8988T (cell line): Measurements from ENCODE around the gene VEZT.
"Not testable (repeated sequence)": the region's sequence is repeated elsewhere in the genome, so short reads cannot be mapped to it uniquely, and the experiment has no call there.

Experiments used
- DNase-seq: peaks from one replicate; pipeline ENCODE4 v3.0.0; 2011

Gene VEZT

DNA sequence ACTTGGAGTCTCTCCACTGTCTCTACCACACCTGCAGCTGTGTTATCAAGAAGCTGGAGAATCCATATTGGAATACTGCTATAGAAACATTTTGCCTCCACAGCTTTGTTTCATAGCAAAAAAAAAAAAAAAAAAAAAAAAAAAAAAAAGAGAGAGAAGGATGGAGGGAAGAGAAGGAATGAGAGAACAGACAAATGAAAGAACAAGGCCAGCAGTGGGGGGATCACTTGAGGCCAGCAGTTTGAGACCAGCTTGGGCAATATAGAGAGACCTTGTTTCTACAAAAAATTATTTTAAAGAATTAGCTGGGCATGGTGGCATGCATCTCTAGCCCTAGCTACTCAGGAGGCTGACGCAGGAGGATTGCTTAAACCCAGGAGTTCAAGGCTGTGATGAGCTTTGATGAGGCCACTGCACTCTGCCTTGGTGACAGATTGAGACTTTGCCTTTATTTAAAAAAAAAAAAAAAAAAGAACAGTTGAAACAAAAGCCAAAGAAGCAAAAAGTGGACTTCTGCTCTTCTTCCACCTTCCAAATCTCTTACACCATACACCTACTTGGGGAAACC is 8.1 kb downstream of the VEZT start:
- no peak for DNase-seq

DNA sequence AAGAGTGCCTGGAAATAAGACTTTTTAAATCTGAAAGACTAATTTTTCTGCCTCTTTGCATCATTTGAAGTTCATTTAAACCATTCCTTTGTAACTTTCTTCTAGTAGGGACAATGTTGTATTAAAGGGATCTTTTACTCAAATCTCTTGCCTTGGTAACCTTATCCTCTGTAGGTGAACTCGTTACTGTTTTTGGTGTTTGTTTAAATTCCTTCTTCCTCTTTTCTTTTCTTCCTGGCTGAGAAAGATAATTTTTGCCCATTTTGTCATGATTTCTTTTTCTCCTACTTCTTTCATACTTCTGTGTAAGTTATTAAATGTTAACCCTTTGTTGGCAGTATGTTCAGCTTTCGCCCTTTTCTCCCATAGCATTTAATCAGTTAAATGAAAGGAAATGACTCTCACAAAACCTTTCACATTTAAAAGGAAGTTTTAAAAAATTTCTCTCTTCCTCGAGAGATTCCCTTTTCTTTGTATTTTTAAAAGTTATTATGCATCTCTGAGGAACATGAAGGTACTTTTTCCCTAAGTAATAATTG is 10.3 kb downstream of the VEZT start:
- DNase-seq, result no peak

DNA sequence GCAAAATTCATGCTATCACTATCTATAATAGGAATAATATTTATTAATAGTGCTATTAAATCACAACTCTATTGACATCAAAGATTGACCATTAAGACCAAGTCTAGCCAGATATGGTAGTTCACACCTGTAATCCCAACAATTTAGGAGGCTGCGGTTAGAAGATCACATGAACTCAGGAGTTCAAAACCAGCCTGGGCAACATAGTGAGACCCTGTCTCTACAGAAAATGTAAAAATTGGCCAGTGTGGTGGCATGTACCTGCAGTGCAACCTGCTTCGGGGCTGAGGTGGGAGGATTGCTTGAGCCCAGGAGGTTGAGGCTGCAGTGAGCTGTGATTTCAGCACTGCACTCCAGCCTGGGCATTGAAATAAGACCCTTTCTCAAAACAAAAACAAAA is 11.0 kb downstream of the VEZT start:
- DNase-seq, result no peak

DNA sequence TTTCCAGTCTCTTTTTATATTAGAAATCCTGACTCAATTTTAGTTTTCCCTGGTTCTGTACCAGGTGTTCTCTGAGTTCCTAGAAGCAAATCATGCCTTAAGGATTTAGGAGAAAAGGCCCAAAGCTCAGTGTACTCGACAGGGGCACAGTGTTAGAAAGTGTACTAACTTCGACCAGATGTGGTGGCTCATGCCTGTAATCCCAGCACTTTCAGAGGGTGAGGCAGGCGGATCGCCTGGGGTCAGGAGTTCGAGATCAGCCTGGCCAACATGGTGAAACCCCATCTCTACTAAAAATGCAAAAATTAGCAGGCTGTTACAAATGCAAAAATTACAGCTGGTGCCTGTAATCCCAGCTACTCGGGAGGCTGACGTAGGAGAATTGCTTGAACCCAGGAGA is 12.0 kb downstream of the VEZT start:
- DNase-seq, result no peak

DNA sequence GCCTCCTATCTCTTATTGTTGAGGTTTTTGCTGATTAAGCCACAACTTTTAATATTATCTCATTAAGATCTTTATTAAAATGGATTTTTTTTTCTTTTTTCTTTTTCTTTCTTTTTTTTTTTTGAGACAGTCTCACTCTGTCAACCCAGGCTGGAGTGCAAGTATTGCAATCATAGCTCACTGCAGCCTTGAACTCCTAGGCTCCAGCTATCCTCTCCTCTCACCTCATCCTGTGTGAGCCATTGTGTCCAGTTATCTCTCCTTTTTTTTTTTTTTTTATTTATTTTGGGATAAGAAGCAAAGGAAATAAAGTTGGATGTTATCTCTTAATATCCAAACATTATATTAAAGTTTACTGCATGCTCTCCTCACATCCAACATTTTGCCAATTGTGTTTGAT is 12.7 kb downstream of the VEZT start:
- DNase-seq, result no peak

DNA sequence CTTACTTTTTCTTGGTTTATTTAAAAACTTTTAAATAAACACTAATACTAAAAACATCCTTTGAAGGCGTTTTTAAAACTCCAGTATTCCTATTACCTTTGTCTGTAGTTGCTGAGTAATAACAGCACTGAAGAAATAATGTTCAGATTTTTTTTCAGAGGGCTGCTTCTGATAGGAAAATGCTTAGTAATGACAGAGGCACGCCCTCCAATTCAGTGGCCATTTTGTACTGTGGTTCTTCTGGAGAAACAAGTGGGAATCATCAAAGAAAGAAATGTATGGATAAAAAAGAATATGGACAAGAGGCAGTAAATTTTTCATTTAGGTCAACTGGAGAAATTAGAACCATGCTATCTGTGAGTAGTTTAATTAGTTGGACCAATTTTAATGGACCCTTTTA is 13.6 kb downstream of the VEZT start:
- DNase-seq, result no peak

DNA sequence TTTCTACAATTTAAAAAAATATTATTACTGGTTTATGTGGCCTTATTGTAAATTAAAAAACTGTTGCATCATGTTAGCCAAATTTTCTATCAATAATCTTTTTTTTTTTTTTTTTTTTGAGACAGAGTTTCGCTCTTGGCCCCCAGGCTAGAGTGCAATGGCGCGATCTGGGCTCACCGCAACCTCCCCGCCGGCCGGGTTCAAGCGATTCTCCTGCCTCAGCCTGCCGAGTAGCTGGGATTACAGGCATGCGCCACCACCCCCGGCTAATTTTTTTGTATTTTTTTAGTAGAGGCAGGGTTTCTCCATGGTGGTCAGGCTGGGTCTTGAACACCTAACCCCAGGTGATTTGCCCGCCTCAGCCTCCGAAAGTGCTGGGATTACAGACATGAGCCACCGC is 16.6 kb downstream of the VEZT start:
- DNase-seq, result not testable (repeated sequence)

DNA sequence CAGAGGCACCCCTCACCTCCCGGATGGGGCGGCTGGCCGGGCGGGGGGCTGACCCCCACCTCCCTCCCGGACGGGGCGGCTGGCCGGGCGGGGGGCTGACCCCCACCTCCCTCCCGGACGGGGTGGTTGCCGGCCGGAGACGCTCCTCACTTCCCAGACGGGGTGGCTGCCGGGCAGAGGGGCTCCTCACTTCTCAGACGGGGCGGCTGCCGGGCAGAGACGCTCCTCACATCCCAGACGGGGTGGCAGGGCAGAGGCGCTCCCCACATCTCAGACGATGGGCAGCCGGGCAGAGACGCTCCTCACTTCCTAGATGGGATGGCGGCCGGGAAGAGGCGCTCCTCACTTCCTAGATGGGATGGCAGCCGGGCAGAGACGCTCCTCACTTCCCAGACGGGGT is 18.0 kb downstream of the VEZT start:
- not testable (repeated sequence) for DNase-seq

DNA sequence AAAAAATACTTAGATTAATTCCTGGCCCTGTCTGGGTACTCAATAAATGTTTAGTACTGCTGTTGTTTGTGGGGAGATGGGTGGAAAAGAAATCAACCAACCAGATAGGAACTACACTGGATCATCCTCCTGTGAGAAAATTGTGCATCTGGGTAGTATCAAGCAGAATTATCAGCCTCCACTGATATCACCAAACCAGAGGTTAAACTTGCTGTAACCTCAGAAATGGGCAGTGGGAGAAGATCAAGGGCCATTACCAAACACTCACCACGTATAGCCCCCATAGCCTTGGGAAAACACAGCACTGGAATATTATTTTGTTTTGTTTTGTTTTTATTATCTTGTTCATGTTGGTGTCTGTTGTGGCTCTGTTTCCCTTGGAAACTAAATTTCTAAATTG is 19.7 kb downstream of the VEZT start:
- DNase-seq, result no peak

DNA sequence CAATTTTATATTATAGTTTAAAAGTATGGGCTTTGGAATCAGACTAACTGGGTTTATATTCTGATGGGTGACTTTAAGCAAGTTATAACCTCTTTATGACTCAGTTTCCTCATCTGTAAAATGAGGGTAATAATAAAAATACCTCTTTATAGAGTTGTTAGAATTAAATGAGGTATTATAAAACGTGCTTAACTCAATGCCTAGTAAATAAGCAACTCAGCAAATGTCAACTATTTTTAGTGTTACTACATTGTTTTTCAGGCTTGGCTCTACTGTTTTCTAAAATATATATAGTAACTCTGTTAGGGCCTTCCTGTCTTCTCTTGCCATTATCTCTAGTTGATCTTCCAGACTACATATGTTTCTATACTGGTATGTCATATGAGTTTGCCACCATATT is 20.5 kb downstream of the VEZT start:
- DNase-seq, result no peak

DNA sequence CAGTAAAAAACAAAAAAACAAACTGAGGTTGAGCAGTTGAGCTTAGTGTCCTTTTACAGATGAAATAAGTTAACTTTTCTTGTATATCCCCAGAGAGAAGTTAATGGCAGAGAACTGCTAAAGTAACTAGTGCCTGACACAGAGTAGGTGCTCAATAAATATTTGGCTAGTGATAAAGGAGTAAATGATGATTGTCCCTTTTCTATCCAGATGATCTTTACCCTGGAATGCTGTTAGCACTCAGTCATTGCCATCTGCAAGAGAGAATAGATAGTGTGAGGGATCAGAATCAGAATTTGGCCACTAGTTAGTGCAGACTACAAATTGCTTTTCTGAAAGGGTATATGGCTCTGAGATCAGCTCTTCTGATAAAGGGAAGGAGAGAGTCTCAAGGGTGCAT is 21.6 kb downstream of the VEZT start:
- DNase-seq, result no peak

DNA sequence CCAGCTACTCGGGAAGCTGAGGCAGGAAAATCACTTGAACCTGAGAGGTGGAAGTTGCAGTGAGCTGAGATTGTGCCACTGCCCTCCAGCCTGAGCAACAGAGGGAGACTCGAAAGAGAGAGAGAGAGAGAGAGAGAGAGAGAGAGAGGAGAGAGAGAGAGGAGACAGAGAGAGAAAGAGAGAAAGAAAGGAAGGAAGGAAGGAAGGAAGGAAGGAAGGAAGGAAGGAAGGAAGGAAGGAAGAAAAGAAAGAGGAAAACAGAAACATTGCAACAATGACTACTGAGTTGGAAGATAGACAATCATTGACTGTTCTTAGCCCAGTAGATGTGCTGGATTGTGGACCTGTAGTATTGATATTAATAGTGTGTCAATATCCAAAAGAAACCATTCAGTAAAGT is 22.2 kb downstream of the VEZT start:
- not testable (repeated sequence) for DNase-seq

DNA sequence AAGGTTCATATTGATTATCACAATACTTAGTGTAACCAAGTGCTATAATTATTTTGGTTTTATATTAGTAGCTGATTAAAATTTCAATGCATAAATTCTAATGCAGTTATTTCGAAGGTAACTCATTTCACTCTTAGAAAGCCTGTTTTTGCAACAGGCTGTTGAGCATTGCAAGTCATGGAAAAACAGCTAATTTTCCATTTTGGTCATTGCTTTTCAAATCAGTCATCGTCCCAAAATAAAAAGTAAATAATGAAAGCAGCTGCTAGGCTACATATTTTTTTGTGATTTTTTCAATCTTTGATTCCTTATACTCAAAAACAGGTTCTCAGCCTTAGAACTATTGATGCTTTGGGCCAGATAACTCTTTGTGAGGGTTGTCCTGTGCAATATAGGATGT is 22.9 kb downstream of the VEZT start:
- no peak for DNase-seq

DNA sequence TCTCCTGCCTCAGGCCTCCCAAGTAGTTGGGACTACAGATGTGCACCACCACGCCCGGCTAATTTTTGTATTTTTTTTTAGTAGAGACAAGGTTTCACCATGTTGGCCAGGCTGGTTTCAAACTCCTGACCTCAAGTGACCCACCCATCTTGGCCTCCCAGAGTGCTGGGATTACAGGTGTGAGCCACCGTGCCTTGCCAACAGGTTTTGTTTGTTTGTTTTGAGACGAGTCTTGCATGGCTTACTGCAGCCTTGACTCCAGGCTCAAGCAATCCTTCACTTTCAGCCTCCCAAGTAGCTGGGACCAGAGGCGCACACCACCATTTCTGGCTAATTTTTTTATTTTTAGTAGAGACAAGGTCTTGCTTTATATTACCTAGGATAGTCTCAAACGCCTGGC is 23.5 kb downstream of the VEZT start:
- not testable (repeated sequence) for DNase-seq

DNA sequence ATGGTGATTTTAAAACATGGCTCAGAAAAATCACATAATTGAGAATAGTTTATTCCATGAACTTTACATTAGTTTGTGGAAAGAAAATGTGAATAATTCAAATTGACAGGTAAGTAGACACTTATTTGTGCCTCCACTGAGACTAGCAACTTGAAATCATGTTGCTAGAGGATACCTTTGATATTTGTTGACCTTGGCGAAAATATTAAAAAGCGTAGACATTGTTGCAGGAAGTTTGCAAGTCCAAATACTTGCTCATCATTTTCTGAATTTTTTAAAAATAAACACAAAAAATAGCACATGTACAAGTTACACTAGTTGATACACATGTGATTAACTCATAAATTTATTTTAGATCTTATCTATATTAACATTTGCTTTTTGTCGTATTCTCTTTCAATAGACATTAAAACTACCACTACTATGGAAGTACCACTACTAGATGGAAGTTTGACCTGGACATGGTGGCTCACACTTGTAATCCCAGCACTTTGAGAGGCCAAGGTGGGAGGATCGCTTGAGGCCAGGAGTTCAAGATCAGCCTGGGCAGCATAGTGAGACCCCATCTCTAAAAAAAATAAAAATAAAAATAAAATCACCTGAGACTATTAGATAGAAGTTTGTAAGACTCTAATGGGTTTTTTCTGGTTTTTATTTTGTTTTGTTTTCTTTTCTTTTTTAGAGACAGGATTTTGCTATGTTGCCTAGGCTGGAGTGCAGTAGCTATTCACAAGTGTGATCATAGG is 24.3 kb downstream of the VEZT start:
- no peak for DNase-seq

DNA sequence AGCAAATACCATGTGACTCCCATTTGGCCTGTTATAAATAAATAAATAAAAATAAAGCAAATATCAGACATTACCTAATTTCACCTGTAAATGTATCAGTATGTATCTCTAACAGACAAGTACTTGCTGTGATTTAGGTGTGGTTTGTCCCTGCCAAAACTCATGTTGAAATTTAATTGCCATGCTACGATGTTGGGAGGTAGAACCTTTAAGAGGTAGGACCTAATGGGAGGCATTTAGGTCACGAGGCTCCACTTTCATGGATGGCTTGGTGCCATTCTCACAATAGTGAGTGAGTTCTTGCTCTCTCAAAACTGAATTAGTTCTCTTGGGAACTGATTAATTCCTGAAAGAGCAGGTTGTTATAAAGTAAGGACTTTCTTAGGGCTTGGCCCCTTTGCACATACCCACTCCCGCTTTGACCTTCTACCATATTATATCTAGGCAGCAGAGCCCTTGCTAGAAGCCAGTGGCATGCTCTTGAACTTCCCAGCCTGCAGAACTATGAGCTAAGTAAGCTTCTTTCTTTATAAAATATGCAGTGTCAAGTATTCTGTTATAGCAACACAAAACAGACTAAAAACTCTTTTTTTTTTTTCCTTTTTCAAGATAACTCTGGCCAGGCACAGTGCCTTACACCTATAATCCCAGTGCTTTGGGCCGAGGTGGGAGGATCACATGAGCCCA is 26.0 kb downstream of the VEZT start:
- DNase-seq, result no peak

DNA sequence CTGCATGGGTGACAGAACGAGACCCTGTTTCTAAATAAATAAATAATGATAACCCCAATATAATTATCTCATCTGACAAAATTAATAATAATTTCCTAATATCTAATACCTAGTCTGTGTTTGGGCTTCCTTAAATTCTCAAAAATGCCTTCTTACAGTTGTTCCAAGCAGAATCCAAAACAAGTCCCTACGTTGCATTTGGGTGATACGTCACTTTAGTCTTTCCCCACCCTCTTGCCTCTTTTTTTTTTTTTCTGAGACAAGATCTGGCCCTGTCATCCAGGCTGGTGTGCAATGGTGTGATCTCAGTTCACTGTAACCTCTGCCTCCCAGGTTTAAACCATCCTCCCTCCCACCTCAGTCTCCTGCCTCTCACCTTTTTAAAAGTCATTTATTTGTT is 26.7 kb downstream of the VEZT start:
- DNase-seq, result no peak

DNA sequence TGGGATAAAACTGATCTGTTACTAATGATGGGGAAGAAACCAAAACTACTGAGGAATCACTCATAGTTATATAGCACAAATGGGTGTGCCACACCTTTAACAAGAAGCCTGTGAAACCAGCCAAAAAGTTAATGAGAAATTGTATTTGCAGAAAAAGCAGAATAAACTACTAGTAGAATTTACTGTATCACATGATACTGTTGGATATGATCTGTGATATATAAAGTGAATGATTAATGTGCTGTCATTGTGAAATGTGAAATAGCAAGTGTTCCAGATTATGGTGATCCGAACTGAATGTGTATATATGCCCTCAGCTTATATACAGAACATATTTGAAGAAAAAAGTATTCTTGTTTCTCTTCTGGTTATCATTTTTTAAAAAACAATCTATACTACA is 30.5 kb downstream of the VEZT start:
- DNase-seq, result no peak

DNA sequence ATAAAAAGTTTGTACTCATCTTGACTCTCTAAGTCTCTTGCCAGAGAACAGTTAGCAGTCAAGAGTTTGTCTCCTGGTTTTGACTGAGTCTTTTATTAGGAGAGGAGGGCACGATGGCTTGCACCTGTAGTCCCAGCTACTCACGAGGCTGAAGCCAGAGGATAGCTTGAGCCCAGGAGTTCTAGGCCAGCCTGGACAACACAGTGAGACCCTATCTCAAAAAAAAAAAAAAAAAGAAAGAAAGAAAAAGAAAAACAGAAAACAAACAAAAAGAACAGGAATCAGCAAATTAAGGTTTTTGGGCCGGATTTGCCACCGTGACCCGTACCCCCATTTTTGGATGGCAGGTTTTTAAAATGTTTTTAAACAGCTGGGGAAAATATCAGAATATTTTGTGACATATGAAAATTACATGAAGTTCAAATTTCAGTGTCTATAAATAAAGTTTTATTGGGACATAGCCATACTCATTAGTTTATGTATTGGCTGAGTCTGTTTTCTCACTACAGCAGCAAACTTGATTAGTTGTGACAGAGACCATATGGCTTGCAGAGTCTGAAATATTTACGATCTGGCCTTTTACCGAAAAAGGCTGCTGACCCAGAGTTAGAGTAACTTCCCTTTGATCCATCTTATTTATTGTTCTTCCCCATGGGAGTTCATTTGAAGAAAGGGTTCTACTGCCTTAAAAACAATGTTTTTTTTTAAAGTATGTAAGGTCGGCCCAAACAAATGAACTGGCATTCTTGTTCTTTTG is 31.2 kb downstream of the VEZT start:
- no peak for DNase-seq

DNA sequence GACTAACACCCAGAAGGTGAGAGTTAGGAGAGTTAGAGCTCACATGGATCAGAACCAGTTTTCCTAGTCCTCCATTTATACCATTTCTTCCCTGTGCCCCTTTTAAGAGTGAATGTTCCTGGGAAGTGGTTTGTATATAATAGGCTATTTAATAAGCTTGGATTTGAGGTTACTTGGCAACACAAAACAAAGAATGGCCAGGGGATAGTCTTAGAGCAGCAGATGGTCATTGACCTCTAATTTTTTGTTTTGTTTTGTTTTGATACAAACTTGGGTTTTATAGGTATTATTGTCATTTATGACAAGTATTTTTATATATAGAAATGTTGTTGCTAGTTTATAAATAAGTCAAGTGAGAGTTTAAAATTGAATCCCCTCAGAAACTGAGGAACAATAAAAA is 35.8 kb downstream of the VEZT start:
- no peak for DNase-seq

DNA sequence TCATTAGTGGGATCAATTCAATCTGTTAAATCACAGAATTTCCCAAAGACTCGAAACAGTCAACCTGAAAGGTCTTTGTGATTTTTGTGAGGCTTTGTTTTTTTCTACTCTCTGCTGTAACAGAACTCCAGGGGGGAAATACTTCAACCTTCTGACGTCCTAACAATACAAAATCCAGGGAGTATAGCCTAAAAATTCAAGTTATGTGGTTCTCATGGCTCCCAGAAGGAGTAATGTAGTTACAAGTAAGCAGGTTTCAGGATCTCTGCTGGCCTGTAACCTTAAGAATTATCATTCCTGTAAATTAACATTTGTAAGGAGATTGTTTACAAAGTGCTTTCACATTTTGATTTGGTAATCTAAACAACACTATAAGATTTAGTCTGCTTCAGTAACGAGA is 39.9 kb downstream of the VEZT start:
- DNase-seq, result no peak

DNA sequence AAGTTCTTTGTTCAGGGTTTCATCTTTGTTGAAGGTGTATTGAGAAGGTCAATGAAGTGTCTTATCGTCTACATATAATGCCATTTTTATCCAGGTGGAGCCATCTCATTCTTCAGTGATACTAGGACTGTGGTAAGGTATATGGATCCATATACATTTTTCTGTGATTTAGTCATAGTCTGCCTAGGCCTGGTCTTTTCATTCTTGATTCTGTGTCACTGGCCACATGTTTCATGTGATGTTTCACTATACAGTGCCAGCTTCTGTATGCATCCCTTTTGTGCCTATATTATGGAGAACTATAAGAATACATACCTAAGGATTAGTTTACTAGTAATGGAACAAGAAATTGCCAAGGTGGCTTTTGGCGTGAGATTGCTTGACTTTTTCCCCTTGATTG is 40.5 kb downstream of the VEZT start:
- no peak for DNase-seq

DNA sequence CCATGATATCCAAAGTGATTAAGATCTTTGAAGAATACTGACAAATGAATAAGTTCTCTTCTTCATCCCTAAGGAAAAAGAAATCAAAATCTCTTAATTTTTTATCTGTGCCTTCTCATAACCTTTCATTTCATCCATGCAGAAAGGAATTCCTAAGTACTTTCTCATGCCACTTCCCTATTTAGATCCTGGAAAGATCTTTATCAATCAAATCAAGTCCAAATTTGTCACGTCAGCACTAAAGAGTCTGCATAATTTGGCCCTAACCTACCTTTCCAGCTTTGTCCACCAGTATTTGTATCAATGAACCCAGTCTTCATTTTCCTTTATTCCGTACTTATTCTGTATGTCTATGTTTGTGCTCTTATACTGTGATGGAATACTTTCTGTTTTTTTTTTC is 41.2 kb downstream of the VEZT start:
- no peak for DNase-seq

DNA sequence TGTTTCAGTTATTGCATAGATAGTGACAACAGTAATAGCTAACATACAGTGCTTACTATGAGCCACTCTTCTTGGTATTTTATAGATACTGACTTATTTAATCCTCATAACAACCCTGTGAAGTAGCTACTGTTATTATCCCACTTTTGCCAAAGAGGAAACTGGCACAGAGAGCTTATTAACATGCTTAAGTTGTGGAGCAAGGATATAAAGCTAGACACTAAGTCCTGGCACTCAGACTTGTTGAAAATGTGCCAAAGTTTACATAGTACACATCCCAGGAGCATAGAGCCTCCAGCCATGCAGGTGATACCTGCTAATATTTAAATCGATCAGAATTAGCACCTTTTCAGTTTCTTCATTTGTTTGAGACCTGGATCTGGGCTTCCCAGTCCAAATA is 41.8 kb downstream of the VEZT start:
- DNase-seq, result no peak
